HG02610 (cell line): ENCODE measurements around the gene MIX23.

Experiments used
- ATAC-seq: cut with Tn5 transposase; IDR thresholded peaks from one replicate; pipeline ENCODE4 v1.9.1; 2021; ENCODE audit warnings: mild to moderate bottlenecking, moderate library complexity; ENCODE audit not compliant: unreplicated experiment

The MIX23 gene

DNA sequence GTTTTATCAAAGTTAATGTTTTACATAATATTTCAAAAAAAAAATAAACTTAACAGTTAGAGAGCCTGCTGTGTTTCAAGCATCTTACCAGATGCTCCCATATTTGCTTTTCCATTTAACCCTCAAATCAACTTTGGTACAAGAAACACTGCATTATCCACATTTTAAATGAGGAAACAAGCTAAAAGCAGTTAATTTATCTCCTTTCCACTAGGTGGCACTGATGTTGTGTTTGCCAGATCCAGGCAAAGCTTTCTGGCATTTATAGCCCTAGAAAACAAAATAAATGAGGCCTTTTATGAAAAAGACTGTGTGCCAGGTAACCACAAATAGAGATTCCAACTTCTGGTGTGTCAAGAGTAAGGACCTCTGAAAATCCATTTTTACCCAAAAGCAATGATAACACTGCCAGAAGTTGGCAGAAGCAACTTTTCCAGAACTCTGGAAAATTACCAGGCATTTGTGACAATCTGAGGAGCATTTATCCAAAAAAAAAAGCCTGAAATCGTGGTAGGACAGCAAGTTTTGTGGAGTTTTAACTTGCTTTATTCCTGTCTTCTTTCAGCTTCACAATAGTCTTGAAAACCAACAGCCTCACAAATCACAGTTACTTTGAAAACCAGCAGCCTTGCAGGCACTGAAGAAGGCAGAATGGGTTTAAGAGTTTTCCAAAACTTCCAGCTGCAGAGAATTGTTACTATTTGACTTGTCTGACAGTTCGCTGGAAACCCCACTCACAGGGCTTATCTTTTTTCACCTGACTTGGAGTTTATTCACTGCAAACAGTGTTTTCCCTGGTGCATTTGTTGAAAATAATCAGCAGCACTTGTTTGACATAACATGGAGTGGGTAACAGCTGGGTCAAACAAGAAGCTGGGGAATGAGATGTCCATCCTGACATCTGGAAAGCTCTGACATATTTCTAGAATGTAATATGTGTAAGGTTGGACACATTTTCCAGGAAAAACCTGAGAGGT, 10.1 kb upstream of the MIX23 start:
- ATAC-seq, result no peak

DNA sequence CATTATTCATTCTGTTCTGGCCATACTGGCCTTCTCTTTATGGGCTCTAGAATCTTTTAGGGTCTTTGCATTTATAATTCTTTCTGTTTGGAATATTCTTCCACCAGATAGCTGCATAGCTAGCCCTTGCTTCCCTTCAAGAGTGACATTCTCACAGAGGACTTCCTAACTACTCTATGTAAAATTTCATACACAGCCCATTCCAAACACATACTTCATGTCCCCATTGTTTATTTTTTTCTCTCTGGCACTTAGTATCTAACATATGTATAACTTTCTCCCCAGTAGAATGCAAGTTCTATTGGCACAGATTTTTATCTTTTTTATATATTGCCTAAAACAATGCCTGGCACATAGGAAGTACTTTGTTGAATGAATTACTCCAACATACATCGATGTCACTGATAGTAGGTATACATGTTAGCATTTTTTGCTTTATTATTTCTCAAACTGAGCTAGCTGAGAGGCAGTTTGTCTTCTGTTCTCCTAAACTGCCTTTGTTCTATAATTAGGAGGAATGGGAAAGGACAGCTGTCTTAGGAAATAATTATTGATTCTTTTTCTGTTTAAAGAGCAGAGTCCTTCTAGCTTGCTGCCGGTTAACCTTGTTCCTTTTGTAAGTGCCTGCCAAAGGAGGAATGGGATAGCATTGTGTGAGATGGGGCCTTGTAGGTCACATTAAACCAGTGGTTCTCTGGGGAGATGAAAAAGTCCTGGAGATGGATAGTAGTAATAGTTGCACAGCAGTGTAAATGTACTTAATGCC, 8.8 kb upstream of the MIX23 start:
- no peak for ATAC-seq

DNA sequence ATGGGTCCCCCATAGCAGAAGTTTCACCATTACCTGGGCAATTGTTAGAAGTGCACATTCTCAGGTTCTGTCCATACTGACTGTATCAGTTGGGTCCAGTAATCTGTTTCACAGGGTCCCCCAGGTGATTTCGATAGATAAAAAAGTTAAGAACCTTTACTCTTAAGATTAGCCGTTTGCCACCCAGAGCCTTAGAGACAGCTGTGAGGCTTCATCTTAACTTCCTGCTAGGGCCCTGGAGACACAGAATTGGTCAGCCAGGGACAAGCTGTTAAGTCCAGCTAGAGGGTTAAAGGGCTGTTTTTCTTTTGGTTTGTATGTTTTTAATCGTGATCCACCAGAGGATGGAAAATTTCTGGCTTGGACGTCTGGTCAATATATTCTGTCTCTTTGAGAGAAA, 7.6 kb upstream of the MIX23 start:
- ATAC-seq, result no peak

DNA sequence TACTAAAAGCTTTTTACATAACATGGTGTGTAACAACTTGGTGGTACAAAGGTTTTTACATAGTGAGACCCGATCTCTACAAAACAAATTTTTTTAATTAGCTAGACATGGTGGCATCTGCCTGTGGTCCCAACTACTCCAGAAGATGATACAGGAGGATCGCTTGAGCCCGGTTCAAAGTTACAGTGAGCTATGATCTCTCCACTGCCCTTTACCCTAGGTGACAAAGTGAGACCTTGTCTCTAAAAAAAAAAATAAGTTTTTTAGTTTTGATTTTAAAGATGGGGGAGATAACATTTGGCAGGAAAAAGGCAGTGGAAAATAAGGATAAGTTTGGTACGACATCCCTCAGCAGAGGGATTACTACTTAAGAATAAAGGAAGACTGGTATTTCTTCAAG, 6.9 kb upstream of the MIX23 start:
- ATAC-seq, result no peak

DNA sequence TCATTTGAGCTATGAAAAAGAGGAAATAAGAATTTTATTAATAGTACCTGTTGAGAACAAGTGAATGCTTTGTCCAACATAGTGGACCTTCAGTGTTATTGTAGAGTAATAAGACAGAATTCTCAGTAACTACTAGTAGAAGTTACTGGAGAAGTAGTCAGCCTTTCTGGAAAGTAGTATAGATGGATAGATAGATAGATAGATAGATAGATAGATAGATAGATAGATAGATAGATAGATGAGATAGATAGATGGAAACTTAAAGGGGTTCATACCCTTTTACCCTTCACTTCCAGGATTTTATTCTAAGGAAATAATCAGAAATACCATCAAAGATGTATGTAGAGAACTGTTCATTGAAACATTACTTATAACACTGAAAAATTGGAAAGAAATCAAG, 6.2 kb upstream of the MIX23 start:
- ATAC-seq, result no peak

DNA sequence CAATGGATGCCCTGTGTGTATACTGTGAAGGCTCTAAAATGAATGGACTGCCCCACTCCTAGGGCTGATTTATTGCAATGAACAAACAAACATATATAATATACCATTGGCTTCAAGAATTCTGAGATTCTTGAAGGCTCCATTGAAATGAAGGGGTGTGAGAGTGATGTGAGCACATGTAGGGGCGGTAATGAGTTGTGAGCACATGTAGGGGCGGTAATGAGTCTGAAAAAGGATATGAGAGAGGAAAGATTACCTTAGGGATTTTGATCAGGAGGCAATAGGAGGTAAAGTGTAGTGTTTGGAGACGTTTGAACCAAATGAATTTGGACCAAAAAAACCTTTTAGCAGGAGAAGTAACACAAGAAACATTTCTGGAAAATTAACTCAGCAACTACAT, 4.7 kb upstream of the MIX23 start:
- no peak for ATAC-seq

DNA sequence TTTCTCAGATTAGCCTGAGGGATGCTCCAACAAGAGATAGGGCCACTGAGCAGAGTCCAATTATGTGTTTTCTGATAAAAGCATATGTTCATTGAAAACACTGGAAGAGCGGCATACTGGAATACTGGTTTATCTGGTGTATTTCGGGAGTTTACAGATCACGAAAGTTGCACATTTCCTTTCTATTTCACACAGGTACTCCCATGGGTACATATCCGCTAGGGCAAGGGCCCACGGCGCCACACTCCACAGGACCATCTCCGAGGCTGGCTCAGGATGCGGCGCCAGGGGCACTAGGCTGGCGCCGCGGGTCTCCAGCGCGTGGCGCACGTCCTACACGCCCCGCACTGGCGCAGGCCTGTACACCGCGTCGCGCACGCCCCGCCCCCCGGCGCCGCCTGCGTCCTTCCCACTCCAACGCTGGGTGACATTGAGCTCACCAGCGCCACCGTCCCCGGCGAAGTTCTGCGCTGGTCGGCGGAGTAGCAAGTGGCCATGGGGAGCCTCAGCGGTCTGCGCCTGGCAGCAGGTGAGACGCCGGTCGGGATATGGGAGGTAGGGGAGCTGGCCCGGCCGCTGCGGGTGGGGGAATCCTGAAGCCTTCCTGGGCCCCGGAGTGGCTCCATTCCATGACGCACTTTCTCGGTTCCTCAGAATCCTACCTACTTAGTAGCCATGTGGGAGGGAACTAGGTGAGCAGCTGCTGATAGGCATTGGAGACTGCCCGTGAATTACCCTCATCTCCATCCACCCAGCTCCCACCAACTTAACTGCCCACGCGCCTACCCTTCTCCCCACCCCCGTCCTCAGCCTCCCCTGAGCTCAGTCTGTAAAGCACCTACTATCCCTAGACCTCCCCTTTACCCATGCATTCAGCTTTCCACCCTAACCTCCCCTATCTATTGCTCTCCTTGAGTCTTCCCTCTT, 1.0 kb upstream of the MIX23 start, which contains the start of gene FAM162A:
Gene FAM162A (plus strand): TSS at position 412 of the 927 bp plus-strand sequence. CDS start 84 bp downstream, at position 496.
- ATAC-seq, result peak; percentile 89

DNA sequence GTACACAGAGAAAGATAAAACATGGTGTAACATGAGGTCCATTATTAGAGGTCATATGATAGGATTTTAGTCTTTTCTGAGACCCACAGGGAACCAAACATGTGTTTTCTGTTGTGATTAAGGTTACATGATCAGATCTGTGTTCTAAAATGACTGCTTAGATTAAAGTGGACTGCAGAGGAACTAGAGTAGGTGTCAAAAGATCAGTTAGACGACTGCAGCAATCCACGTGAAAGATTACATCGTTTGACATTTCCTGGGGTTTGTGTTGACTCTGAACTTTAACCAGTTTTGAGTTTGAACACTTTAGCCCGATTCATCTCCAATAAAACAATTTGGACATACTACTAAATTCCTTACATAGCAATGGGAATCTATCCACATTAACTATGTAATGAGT, 5.1 kb downstream of the MIX23 start:
- no peak for ATAC-seq

DNA sequence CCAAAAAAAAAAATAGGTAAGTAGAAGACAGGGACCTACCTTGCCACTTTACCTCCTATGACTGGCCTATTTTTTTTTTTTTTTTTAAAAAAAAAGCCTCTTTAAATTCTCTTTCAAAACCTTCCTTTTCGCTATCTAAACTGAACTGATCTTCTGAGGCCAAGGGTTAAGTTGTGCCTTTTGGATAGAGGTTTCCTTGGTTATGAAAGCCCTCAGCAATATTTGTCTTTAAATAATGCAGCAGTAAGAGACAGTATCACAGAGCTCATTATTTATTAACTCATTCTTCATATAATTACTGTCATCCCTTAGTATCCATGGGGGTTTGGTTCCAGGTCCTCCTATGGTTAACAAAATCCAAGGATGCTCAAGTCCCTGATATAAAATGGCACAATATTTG, 9.0 kb downstream of the MIX23 start:
- no peak for ATAC-seq

DNA sequence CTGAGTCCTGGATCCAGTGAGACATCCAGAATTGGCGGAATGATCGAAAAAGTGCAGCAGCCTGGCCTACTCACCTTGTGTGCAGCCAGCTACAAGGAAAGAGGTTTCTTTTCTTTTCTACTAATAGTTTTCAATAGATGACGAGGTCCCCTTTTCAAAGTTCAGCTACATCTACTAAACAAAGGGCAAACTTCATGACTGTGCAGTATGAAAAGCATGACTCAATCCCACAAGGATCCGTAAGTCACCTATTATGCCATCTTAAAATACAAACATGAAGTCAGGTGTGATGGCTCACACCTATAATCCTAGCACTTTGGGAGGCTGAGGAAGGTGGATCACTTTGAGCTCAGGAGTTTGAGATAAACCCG, 16.7 kb downstream of the MIX23 start:
- no peak for ATAC-seq

DNA sequence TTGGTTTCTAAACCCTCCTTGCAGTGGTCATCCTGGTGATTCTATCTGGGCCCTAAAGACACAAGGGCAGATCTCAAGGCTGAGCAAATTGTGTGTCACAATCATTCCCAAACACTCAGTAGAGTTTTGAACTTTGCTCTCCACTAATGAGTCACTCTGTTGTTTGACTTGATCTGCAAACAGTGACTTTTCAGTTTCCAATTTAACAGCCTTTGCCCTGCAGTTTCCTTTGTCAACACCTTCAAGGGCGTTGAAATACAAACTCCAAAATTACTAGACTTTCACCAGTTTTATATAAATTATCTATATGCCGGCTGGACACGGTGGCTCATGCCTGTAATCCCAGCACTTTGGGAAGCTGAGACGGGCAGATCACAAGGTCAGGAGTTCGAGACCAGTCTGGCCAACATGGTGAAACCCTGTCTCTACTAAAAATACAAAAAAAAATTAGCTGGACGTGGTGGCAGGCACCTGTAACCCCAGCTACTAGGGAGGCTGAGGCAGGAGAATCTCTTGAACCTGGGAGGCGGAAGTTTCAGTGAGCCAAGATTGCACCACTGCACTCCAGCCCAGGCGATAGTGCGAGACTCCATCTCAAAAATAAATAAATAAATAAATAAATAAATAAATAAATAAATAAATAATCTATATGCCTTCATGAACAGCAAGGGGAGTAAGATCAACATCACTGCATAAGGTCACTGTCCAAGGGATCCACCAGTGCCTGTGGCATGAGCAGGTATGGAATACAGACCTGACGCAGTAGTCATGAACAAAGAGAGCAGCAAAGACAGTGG, 17.3 kb downstream of the MIX23 start:
- peak; percentile 72 for ATAC-seq

DNA sequence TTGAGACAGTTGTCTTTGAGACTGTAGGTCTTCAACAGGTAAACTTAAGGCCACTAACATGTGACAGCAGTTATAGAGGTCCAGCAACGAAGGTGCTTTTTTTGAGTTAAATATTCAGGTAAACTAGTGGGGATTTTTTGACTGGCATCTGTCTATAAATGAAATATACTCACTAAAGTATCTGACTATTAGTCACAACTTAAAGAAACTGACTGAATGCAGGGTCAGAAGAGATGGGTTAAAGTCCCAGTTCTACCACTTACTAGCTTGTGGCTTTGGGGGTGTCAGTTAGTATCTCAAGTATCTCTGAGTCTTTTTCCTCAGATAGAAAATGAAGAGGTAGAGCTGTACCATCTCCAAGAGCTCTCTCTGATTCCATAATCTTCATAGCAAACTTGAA, 18.0 kb downstream of the MIX23 start:
- ATAC-seq, result peak; percentile 77

DNA sequence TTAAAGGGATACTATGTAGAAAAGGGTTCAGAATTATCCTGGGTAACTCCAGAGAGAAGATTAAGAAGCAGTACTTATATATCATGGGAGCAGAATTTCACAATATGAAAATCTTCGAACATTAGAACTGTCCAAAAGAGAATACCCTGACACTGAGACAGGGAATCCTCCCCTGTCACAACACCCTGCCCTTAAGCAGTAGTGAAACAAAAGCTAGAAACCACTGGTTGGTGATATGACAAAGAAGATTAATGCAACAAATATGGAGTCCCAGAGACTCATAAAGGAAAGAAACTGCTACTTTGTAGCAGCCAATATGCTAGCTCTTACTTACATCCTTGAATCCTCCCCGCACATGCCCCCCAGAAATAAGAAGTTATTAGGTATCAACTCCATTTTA, 18.5 kb downstream of the MIX23 start:
- ATAC-seq, result no peak

DNA sequence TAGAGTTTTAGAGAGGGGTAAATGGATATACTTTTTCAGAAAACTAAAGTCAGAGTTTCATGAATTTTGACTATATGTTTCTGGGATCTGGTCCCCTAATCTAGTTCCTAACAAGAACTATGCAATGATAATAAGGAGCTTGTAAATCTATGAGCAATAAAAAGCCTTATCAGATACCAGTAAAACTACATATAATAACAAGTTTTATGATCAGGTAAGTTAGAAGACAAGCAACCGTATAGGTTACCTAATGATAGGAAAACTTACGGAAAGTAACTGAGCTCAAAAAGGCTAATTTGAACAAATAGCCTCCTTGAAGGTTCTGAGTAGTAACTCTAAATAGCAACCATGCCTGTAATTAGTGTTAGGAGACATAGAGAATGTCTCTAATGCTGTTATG, 21.0 kb downstream of the MIX23 start:
- ATAC-seq, result no peak

DNA sequence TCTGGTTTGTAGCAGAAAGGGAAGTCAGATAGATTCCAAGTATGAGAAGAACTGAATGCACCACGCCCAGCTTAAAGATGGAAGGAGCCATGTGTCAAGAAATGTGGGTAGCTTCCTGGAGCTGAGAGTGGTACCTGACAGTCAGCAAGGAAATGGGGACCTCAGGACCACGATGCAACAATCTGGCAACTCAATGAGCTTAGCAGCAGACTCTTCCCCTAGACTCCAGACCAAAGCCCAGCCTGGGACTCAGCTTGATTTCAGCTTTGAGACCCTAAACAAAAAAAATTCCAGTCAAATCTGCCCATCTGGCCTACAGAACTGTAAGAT, 24.4 kb downstream of the MIX23 start:
- ATAC-seq, result no peak

DNA sequence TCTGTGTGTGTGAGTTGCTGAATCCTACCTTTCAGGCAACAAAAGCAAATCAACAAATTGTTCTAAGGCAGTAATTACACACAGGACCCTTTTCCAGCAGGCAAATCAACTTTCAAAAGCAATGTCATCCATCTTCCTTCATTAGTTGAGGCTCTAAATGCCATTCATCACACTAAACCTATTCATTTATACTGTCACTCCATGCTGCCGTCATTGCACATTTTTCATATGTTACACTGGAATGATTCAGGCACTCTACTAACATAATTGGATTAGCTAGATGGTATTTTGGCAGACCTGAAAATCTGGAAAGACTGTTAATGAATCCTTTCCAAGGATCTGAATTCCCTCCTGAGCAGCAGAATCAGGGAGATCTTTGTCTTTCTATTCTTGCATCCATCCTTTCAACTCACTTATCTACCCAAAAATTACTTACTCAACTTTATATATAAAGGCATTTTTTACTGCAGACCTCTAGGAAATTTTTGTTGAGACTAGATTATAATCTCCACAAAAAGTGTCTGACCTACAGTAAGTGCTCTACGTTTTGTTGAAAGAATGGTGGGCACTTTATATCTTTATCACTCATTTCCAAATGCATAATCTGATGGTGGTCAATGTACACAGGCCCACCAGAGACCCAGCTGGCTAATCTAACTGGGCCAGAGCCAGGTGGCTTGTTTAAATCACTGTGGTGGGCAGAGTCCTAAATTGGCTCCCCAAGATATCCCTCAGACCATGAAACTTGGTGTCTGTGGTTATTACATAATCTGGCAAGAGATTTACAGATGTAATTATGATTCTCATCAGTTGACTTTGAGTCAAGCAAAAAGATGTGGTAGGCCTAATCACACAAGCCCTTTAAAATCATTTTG, 25.0 kb downstream of the MIX23 start:
- ATAC-seq, result no peak

DNA sequence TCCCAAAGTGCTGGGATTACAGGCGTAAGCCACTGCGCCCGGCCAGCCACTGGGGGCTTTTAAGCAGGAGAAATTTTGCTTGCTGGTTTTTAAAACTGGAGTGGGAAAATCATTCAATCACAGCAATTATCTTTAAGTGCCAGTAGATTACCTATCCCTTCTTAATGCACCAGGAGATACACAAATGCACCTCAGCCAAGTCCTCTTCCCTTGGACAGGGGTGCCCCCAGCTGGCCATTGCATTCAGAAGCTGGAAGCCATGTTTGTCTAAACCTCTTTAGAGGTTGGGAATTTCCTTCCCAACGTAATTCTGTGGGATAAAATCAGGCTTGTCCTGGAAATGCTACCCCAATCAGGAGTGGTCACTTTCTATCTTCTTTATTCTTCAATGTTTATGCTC, 26.6 kb downstream of the MIX23 start:
- no peak for ATAC-seq

DNA sequence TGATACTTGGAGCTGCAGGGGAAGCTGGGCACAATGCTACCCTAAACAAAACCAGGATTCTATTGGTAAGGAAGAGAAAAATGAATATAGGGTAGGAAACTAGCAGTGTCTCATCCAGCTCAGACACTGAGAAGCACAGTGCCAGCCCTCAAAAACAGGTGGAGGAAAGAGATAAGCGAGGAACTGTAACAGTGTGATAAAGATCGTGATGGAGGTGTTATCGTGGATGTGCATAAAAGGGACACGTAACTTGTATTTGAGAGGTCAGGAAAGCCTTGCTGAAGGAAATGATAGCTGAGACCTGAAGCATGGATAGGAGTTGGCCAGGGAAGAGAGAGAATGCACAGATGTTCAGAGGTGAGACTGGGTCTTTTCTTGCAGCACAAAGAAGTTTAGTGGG, 27.4 kb downstream of the MIX23 start:
- no peak for ATAC-seq

DNA sequence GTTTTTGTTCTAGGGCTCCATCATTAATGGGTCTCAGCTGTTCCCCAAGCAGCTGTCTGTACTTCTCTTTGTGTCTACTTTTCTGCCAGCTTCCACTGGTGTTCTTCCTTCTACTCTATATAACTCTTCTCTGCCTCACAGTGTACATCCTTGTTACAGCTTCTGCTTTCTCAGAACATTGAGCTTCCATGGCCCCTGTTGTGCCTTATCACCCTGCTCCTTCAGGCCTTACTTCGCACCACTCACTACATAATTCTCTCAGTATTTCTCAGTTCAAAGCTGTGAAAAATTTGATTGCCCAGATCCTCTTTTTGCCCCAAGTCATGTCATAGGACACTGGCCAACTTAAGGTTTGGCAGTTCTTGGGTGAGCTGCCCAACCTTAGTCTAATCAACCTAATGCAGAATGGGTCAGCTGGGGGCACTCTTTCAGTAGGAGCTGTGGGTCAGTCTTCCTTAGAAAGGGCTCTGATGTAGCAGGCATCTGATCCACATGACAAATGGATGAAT, 29.1 kb downstream of the MIX23 start:
- no peak for ATAC-seq
